ENCODE results near the gene NRP2.

DNA sequence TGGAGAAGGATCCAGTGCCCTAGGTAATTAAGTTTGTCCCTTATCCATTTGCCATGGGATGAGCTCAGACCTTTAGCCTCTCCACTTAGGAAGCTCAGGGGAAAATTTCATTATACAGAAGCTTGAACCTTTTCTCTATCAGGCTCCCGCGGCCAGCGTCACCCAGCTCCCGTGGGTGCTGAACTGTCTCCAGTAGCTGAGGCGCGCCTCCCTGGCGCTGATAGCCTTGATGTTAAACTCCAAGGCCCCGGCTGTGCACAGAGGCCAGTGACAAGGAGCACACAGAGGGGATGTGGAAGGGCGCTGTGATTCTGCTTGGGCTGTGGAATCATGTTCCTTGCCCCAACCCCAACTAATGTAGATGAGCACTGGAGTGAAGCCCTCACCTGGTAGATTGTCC is 50.8 kb downstream of the NRP2 start:
- TF ChIP-seq, protein P1, sequence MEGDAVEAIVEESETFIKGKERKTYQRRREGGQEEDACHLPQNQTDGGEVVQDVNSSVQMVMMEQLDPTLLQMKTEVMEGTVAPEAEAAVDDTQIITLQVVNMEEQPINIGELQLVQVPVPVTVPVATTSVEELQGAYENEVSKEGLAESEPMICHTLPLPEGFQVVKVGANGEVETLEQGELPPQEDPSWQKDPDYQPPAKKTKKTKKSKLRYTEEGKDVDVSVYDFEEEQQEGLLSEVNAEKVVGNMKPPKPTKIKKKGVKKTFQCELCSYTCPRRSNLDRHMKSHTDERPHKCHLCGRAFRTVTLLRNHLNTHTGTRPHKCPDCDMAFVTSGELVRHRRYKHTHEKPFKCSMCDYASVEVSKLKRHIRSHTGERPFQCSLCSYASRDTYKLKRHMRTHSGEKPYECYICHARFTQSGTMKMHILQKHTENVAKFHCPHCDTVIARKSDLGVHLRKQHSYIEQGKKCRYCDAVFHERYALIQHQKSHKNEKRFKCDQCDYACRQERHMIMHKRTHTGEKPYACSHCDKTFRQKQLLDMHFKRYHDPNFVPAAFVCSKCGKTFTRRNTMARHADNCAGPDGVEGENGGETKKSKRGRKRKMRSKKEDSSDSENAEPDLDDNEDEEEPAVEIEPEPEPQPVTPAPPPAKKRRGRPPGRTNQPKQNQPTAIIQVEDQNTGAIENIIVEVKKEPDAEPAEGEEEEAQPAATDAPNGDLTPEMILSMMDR (IDR thresholded peaks at IDR 0.05), result no peak
- no peak for TF ChIP-seq POLR2A (IDR thresholded peaks at IDR 0.05; ENCODE audit: low read depth)

Measured in esophagus muscularis mucosa (tissue), 3 donors.